COR-L47 (cell line): ENCODE measurements around the gene S100A5.
"Not testable (repeated sequence)": the region's sequence is repeated elsewhere in the genome, so short reads cannot be mapped to it uniquely, and the experiment has no call there.

Source experiments
- DNase-seq: peaks from one replicate; lab custom pipeline; 2025; lab: John Stamatoyannopoulos, UW

S100A5 gene

GRCh38 chr1:153533689-153534201, 7.0 kb downstream of the S100A5 start:
- peak; percentile 56 for DNase-seq

- DNase-seq, result peak; percentile 92
Observed at GRCh38 chr1:153532769-153533599, 7.8 kb downstream of the S100A5 start.

GRCh38 chr1:153532181-153532580, 8.6 kb downstream of the S100A5 start:
- DNase-seq, result no peak

GRCh38 chr1:153531638-153532037, 9.1 kb downstream of the S100A5 start:
- no peak for DNase-seq

GRCh38 chr1:153527683-153528040, 13.1 kb downstream of the S100A5 start:
- DNase-seq, result no peak

GRCh38 chr1:153527023-153527682, 13.6 kb downstream of the S100A5 start:
- DNase-seq, result no peak

- peak; percentile 48 for DNase-seq
Observed at GRCh38 chr1:153526132-153526543, 14.6 kb downstream of the S100A5 start.

GRCh38 chr1:153525088-153525728, 15.5 kb downstream of the S100A5 start:
- DNase-seq, result no peak

GRCh38 chr1:153522353-153523048, 18.2 kb downstream of the S100A5 start:
- DNase-seq, result not testable (repeated sequence)

GRCh38 chr1:153521808-153522207, 18.9 kb downstream of the S100A5 start:
- DNase-seq, result not testable (repeated sequence)

- no peak for DNase-seq
Observed at GRCh38 chr1:153520818-153521476, 19.8 kb downstream of the S100A5 start.

- DNase-seq, result not testable (repeated sequence)
Observed at GRCh38 chr1:153520137-153520691, 20.5 kb downstream of the S100A5 start.

GRCh38 chr1:153519242-153519641, 21.5 kb downstream of the S100A5 start:
- no peak for DNase-seq

GRCh38 chr1:153515504-153516394, 25.0 kb downstream of the S100A5 start:
- DNase-seq, result peak; percentile 66

- no peak for DNase-seq
Observed at GRCh38 chr1:153513666-153514065, 27.1 kb downstream of the S100A5 start.

GRCh38 chr1:153513023-153513422, 27.7 kb downstream of the S100A5 start:
- DNase-seq, result peak; percentile 15

GRCh38 chr1:153510984-153511410, 29.7 kb downstream of the S100A5 start:
- peak; percentile 78 for DNase-seq

GRCh38 chr1:153509729-153510354, 30.9 kb downstream of the S100A5 start:
- peak; percentile 47 for DNase-seq

GRCh38 chr1:153509036-153509435, 31.7 kb downstream of the S100A5 start:
- DNase-seq, result no peak
